HUDEP-2 (cell line): ENCODE data around the gene PTDSS2.
A peak's percentile ranks its signal among the peaks of the same experiment; 100 is the strongest.
"Not testable (repeated sequence)": the region's sequence is repeated elsewhere in the genome, so short reads cannot be mapped to it uniquely, and the experiment has no call there.

Experiments used
- DNase-seq, 76 experiments: peaks; one replicate each; lab custom pipeline; 2025; ENCODE audit not compliant: unreplicated experiment in 76 of 76; lab: John Stamatoyannopoulos, UW

The PTDSS2 gene

DNA sequence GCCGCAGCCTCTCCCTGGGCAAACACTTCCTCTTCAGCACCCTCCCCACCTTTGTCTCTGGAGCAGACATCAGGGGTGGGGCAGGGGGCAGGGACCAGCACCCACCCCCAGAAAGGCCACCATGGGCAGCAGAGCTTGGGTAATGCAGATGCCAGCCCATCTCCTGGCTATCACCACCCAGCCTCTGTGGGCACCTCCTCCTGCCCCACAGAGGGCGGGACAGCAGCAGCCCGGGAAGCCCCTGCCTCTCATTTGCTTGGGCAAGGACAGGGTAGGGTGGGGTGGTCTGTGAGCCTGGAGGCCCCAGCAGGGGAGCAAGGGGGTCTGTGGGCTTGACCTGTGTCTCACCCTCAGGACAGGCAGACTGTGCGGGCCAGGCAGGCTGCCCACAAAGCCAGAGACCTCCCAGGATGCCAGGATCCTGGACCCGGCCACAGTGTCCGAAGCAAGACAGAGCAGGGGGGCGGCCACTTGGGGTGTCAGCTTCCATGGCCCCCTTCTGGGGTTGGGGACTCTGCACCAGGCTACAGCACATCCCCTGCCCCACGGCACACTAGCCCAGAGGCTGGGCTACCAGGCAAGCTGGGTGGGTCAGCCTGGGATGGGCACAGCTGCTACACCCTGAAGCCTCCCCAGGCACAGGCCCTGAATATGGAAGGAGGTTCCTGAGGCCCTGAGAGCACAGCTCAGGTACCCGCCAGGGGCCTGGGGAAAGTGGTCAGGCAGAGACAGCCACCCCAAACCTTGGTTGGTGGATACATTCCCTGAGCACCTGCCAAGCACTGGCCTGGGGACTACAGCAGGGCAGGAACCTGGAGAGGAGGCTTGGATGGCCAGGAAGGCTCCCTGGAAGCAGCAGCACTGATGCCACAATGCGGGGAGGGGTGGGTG is 52.5 kb downstream of the PTDSS2 start:
- peak in 4 of 76 experiments; percentile 8 to 38 (median 32) for DNase-seq

DNA sequence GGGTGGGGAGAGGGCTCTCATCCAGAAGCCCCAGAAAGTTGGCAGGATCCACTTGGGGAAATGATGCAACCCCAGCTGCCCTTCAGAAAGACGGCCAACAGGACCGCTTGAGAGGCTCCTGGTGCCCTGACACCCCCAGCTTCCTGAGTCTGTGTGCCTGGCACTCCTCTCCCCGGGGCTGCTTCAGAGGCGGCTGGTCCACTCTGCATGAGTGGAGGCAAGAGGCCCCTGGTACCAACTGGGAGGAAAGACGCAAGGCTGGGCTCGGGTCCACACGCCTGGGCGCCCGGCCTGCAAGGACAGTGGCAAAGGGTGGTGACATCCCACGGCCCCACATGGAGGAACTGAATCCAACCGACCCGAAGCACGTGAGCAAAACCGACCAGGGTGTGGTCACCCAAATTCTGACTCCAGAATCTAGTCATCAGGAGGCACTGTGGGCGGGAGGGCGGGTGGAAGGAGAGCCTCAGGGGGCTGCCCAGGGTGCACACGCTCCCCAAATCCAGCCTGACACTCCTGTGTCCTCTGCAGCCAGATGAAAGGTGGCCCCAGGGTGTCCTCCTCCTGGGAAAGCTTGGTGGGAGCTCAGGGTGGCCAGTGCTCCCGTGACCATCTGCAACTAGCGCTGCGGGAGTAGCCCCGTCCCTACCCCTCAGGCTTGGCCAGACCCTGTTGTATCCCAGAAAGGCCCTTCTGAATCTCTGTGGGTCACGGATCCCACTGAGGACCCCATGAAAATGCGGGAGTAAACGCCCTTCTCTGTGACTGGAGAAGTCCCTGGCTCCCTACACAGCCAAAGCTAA is 53.3 kb downstream of the PTDSS2 start:
- DNase-seq = peak in 74 of 76 experiments; percentile 47 to 89 (median 79)

DNA sequence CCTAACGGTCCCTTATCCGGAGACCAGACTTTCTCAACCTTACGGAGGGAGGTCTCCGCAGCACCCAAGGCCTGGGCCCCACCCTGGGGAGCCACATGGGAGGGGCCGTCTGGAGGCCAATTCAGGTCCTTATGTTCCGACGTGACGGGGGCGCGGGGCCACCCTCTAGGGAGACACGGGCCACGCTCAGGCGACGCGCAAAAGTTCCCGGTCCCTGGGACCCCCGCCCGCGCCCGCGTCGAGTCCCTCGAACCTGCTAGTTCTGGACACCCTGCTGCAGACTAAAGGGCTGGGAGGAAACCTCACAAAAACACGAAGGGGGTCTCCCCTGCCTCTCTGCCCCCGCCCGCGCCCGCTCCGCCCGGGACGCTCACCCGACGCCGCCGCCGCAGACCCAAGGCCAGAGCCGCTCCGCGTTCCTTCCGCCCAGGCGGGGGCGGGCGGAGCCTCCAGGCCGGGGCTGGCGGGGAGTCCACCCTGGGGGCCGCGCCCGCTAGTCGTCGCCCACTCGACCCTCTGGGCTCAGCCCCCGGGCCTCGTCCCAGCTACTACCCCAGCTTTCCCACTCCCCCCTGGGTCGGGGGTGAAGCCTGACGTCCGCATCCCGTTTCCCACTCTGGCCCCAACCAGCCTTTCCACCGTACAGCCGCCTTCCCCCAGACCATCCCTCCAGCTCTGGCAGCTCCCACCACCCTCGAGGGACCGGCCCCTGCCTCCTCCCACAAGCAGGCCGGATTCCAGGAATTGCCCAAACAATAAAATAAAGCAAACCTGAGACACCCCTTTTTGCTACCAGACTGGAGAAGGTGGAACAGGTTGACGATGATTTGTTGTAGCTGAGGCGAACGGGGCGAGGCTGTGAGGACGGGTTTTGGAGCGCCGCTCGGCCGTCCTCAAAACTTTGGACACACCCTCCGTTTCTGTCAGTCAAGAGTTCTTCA is 54.2 kb downstream of the PTDSS2 start:
- DNase-seq = peak in 73 of 76 experiments; percentile 35 to 80 (median 69)

DNA sequence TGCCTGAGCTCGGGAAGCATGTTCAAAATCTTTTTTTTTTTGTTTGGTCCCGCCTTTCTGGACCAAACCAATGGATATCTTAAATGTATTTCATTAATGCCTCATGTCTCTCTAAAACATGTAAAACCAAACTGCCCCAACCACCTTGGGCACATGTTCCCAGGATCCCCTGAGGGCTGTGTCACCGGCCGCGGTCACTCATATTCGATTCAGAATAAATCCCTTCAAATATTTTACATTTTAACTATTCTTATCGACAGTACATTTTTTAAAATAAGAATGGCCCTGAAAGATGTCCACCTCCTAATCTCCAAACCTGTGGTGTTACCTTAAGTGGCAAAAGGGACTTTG is 54.9 kb downstream of the PTDSS2 start:
- peak in 1 of 76 experiments; percentile 40 for DNase-seq

DNA sequence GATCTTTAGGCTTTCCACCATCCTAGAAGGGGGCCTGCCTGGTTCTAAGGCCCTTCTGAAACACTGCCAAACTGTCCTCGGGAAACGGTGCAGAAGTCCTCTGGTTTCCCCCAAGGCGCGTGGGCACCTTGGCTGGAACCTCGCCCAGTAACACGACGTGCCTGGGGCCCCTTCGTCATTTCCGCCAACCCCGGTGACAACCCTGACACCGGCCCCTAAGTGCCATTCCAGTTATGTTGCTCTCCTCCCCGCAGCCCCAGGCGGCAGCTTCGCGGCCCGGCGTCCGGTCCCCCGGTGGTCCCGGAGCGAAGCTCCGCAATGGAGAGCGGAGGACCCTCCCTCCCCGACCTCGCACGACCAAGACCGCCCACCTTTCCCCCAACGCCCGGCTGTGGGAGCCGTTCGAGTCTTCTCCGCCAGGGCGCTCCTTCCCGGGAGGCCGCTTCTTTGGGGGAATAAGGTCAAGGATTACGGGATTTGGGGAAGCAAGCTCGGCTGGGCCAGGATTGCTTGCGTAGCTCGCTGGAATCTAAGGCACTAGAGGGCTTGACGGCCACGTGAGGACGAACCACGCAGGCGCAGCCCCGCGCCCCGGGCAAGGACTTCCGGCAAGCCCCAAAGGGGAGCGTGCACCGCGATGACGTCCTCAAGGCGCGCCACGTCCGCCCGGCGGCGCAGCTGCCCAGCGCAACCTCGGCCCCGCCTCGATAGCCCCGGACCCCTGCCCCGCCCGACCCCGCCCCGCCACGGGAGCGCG is 56.3 kb downstream of the PTDSS2 start:
- peak in 74 of 76 experiments; percentile 65 to 97 (median 93) for DNase-seq

DNA sequence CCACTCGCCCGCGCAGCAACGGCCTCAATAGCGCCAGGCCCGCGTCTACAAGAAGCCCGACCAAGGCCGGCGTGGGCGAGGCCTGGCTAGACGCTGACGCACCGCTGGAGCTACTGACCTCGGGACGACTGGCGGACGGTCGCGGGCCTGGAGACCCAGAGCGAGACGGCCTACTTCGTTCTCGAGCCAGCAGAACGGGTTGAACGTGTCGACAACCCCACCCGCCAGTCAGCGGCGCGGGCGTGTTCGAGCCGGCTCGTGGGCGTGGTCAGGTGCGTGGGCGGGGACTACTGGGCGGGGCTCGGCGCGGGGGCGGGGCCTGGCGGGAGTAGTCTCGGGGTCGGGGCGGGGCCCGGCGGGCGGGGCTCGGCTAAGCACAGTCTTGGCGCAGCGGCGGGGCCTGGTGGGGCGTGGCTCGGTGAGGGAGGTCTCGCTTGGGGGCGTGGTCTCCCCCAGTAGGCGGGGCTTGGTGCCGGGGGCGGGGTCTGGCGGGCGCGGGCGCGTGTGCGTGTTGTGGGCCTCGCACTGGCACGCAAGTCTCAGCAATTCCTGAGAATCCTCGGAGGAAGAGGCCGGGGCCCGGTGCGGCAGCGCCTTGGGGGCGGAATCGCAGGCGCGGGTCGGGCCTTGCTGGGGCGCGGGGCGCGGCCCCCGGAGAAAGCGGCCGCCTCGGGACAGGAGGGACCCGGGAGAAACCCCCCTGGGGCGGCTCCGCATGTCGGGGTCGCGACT is 57.1 kb downstream of the PTDSS2 start, which contains the start of gene RNH1:
Gene RNH1, minus strand, starts transcription at position 248 of the 732 bp plus-strand sequence. CDS start 5,080 bp downstream, outside the sequence.
- DNase-seq = peak; percentile 22 to 99 (median 96)

DNA sequence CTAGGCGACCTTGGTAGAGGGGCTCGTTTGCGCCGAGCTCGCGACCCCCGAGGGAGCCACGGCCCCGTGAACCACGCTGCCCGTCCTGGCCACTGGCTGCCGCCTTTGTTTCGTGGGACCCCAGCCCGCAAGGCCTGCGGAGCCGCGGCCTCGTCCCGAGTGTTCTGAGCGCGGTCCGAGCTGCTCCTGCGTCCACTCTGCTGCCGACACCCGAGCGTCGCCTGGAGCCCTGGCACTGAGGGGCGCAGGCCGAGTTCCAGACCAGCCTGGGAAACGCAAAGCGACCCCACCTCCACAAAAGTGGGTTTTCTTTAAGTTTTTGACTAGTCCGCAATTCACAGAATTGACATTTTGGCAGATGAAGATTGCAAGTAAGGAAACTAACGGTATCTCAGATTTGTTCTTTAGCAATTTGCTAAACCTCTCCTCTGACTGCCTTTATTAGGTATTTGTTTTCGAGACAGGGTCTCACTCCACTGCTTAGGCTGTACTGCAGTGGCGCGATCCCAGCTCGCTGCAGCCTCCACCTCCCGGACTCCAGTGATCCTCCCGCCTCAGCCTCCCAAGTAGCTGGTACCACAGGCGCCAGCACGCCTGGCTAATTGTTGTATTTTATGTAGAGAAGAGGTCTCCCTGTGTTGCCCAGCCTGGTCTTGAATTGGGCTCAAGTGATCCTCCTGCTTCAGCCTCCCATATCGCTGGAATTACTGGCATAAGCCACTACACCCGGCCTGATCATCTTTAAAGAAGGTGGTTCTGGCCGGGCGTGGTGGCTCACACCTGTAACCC is 57.8 kb downstream of the PTDSS2 start:
- DNase-seq = no peak

DNA sequence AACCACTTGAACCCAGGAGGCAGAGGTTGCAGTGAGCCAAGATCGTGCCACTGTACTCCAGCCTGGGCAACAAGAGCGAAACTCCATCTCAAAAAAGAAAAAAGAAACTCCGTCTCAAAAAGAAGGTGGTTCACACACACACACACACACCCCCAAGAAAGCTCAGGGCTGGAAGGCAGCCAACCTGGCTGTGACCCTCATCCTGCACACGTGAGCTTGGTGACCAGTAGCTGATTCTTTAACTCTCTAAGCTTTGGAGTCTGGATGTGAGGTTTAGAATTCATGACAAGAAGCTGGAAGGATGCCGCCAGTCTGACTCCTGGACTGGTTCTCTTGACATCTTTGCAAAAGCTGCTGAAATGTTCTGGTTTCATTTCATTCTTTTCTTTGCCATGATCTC is 58.9 kb downstream of the PTDSS2 start:
- no peak for DNase-seq

DNA sequence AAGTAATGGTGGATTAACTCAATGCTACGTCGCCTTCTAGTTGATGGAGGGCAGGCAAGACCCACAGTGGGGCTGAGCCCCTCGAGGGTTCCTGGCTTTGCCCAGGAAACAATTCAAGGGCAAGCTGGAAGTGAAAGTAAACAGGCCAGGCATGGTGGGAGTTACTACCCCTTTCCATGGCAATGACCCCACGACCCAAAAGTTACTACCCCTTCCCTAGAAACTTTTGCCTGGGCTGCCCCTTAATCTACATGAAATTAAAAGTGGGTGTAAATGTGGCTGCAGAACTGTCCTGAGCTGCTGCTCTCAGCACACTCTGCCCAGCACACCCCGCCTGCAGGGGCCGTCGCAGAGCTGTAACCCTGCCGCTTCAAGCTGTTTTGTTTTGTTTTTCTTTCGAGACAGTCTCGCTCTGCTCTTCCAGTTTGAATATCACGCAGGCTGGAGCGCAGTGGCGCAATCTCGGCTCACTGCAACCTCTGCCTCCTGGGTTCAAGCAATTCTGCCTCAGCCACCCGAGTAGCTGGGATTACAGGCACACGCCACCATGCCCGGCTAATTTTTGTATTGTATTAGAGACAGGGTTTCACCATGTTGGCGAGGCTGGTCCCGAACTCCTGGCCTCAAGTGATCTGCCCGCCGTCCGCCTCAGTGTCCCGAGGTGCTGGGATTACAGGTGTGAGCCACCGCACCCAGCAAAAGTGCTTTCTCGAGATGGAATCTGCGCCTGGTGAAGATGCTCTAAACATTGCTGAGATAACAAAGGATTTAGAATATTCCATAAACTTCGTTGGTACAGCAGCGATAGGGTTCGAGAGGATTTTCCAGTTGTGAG is 62.9 kb downstream of the PTDSS2 start:
- no peak for DNase-seq

DNA sequence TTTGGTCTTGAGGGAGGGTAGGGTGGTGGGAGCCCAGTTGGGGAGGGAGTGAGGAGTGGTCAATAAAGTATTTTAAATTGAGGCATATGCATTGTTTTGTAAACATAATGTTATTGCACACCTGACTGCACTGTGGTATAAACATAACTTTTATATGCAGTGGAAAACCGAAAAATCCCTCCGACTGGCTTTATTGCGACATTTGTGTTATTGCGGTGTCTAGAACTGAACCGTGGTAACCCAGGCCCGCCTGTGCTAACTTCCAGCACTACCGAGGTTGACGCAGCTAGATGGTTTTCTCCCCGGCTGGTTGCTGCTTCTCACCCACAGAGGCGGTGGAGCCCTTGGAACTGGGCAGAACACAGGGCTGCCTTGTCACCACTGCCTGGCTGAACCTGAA is 64.5 kb downstream of the PTDSS2 start:
- no peak for DNase-seq

DNA sequence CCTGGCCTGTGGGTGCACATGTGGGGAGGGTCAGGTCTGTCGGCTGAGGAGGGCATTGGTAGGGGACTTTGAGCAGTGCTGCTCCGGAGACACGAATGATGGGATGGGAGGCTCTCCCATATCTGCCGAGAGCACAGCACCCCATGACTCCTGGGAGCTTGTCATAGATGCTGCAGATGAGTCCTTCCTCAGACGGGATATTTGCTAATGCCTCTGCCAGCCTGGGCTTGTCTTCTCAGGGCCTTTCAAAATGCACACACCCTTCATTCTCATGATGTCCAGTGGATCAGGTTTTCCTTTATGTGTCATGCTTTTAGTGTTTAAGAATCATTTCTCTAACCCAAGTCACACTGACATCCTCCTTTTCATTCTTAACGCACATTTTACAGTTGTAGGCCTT is 65.1 kb downstream of the PTDSS2 start:
- no peak for DNase-seq

DNA sequence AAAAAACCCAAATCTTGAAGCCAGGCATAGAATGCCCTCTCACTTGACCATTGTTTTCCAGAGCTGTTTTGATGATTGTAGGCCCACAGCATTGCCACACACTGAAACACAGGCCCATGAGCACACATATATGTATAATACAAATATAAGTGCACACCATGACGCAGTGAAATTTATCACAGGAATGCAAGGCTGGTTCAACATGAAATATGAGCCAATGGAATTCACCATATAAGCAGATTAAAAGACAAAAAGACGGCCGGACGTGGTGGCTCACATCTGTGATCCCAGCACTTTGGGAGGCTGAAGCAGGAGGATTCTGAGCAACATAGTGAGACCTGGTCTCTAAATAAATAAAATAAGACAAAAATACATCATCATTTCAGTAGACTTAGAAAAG is 66.3 kb downstream of the PTDSS2 start:
- DNase-seq = no peak

DNA sequence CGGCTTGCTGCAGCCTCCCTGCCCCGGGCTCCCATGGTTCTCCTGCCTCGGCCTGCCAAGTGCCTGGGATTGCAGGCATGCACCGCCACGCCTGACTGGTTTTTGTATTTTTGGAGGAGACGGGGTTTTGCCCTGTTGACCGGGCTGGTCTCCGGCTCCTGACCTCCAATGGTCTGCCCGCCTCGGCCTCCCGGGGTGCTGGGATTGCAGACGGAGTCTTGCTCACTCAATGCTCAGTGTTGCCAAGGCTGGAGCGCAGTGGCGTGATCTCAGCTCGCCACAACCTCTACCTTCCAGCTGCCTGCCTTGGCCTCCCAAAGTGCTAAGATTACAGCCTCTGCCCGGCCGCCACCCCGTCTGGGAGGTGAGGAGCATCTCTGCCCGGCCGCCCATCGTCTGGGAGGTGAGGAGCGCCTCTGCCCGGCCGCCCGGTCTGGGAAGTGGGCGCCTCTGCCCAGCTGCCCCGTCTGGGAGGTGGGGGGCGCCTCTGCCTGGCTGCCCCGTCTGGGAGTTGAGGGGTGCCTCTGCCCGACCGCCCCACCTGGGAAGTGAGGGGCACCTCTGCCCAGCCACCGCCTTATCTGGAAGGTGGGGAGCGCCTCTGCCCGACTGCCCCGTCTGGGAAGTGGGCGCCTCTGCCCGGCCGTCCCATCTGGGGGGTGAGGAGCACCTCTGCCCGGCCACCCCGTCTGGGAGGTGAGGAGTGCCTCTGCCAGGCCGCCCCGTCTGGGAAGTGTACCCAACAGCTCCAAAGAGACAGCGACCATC is 67.0 kb downstream of the PTDSS2 start:
- DNase-seq = not testable (repeated sequence)

DNA sequence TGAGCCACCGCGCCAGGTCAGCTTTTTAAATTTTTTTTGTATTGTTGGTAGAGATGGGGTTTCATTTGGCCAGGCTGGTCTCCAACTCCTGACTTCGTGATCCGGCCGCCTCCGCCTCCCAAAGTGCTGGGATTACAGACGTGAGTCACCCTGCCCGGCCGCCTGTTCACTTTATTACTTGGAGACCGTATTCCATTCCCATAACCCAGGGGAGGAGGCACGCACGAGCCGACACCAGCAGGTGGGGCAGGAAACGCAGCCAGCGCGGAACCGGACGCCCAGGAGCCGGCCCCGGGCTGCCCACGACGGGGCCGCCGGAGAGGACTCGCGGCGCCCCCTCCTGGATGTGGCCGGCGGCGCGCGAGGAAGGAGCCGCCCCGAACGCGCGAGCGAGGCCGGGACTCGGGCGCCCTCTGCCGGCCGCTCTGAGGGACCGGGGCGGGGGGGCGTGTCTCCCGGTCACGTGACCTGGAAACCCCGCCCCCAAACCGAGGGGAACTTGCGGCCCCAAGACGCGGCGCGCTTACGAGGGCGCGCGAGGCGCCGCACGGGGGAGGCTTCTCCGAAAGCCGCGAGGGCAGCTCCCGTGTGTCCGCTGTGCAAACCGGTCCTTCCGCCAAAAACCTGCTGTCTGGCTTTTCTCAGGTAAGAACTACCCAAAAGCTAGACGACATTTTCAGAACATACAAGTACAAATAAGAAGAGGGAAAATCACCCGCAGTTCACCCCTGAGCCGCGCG is 68.6 kb downstream of the PTDSS2 start:
- peak in 2 of 76 experiments; percentile 45 to 66 for DNase-seq

DNA sequence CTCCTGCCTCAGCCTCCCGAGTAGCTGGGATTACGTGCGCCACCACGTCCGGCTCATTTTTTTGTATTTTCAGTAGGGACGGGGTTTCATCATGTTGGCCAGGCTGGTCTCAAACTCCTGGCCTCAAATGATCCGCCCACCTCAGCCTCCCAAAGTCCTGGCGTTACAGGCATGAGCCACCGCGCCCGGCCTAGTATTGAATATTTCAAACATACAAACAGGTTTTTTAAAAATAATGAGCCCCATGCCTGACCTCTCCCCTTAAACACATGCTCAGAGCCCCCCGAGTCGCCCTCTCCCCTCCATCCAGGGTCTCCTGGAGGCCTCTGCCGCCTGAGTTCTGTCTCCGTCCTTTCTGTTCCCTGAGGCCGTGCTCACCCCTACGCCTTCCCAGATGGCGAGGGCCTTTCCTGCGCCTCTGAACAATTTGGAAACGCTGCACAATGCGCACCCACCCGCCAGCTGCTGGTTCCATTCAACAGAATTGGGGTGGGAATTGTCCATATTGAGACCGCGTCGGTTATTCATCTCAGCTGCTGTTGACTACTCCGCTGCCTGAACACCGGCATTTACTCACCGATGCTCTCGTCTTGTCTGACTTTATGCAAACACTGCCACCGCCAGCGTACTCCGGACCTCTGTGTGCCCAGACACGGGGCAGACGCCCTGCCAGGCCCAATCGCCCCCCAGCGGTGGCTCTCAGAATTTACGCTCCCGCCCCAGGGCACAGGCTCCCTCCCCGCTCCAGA is 70.5 kb downstream of the PTDSS2 start:
- DNase-seq = peak in 14 of 76 experiments; percentile 11 to 40 (median 21)
